RKO (cell line): ENCODE data around the gene NRARP.

ENCODE experiments used
- DNase-seq: peaks from one replicate; pipeline ENCODE4 v3.0.0-alpha.2; 2016; ENCODE audit warnings: low spot score

NRARP gene

GRCh38 chr9:137321726-137322361 lies 19.8 kb upstream of the NRARP start:
- DNase-seq, result no peak

GRCh38 chr9:137320555-137321384 lies 18.7 kb upstream of the NRARP start:
- no peak for DNase-seq

- no peak for DNase-seq
Measured at GRCh38 chr9:137319739-137320551, 17.9 kb upstream of the NRARP start.

- peak; percentile 78 for DNase-seq
Measured at GRCh38 chr9:137319011-137319738, 17.1 kb upstream of the NRARP start.

GRCh38 chr9:137318602-137319001 lies 16.5 kb upstream of the NRARP start:
- DNase-seq, result no peak

GRCh38 chr9:137317718-137318511 lies 15.8 kb upstream of the NRARP start:
- DNase-seq, result no peak

GRCh38 chr9:137317021-137317717 lies 15.1 kb upstream of the NRARP start:
- no peak for DNase-seq

GRCh38 chr9:137316012-137316981 lies 14.2 kb upstream of the NRARP start:
- DNase-seq, result no peak

- DNase-seq, result no peak
Measured at GRCh38 chr9:137315581-137316011, 13.5 kb upstream of the NRARP start.

GRCh38 chr9:137314561-137315560 lies 12.8 kb upstream of the NRARP start:
- DNase-seq, result no peak

- no peak for DNase-seq
Measured at GRCh38 chr9:137313956-137314560, 12.0 kb upstream of the NRARP start.

- no peak for DNase-seq
Measured at GRCh38 chr9:137313326-137313936, 11.4 kb upstream of the NRARP start.

GRCh38 chr9:137312852-137313325 lies 10.8 kb upstream of the NRARP start:
- no peak for DNase-seq

- no peak for DNase-seq
Measured at GRCh38 chr9:137311986-137312851, 10.1 kb upstream of the NRARP start.

- no peak for DNase-seq
Measured at GRCh38 chr9:137311171-137311985, 9.3 kb upstream of the NRARP start.
